Peyer's patch (tissue), 4 donors: ENCODE data around the gene GGA1.

Experiments
- CTCF ChIP-seq, 6 experiments: fragments of 450-650 bp in 4 of 6; fragments of 200-600 bp in 2 of 6; sonication (generic) in 1 of 6; IDR thresholded peaks; one replicate each; pipeline ENCODE4 v1.5.1; 2017 to 2019; ENCODE audit warnings: antibody characterized with exemption in 6 of 6, mild to moderate bottlenecking in 3 of 6, moderate library complexity in 1 of 6
- POLR2A ChIP-seq, 2 donors: fragments of 450-650 bp; IDR thresholded peaks; one replicate each; pipeline ENCODE4 v1.5.1; 2017; ENCODE audit warnings: antibody characterized with exemption in 2 of 2, mild to moderate bottlenecking in 2 of 2, moderate library complexity in 2 of 2

- TF ChIP-seq POLR2A (IDR thresholded peaks at IDR 0.05) = no peak
- no peak for TF ChIP-seq CTCF (IDR thresholded peaks at IDR 0.05)
These were observed 16.7 kb upstream of the GGA1 start for GRCh38 chr22:37591823-37592404.
